SK-N-SH treated with all-trans-retinoic acid at 6 μM for 48 hours (cell line): ENCODE results near the gene MT1E.

Experiments
- ATAC-seq: fragments of 200-7000 bp; cut with Tn5 transposase; 3 replicates; pipeline ENCODE4 v1.9.1; 2020; ENCODE audit warnings: mild to moderate bottlenecking, moderate library complexity
- ARNTL ChIP-seq: fragments of 450-650 bp; formaldehyde crosslinking; IDR thresholded peaks from 2 replicates; pipeline ENCODE4 v1.5.0; 2020; ENCODE audit warnings: low read depth, mild to moderate bottlenecking, moderate library complexity, borderline replicate concordance
- CSDC2 ChIP-seq: fragments of 250-450 bp; sonication (Bioruptor Pico); IDR thresholded peaks from 2 replicates; pipeline ENCODE4 v1.5.0; 2020; ENCODE audit warnings: mild to moderate bottlenecking, moderate library complexity
- CSRNP3 ChIP-seq: fragments of 250-450 bp; sonication (Bioruptor Pico); IDR thresholded peaks from 2 replicates; pipeline ENCODE4 v1.5.1; 2021; ENCODE audit warnings: mild to moderate bottlenecking, moderate library complexity
- ESRRG ChIP-seq: fragments of 250-450 bp; sonication (Bioruptor Pico); IDR thresholded peaks from 2 replicates; pipeline ENCODE4 v1.6.1; 2021; ENCODE audit warnings: mild to moderate bottlenecking
- ISL1 ChIP-seq: fragments of 250-450 bp; sonication (Bioruptor Pico); IDR thresholded peaks from 2 replicates; pipeline ENCODE4 v2.1.2; 2022; ENCODE audit warnings: mild to moderate bottlenecking, moderate library complexity
- OSR1 ChIP-seq: fragments of 250-450 bp; sonication (Bioruptor Pico); IDR thresholded peaks from 2 replicates; pipeline ENCODE4 v1.8.0; 2022; ENCODE audit warnings: moderate library complexity, mild to moderate bottlenecking, inconsistent platforms
- RARB ChIP-seq: fragments of 250-450 bp; sonication (Bioruptor Pico); IDR thresholded peaks from 2 replicates; pipeline ENCODE4 v1.8.0; 2021; ENCODE audit warnings: mild to moderate bottlenecking, moderate library complexity
- SNAI2 ChIP-seq: fragments of 250-450 bp; sonication (Bioruptor Pico); IDR thresholded peaks from 2 replicates; pipeline ENCODE4 v1.5.0; 2020; ENCODE audit warnings: mild to moderate bottlenecking, moderate library complexity
- TCF4 ChIP-seq: fragments of 250-450 bp; sonication (Bioruptor Pico); IDR thresholded peaks from 2 replicates; pipeline ENCODE4 v1.8.0; 2021; ENCODE audit warnings: mild to moderate bottlenecking, moderate library complexity, borderline replicate concordance
- TOX ChIP-seq: fragments of 250-450 bp; sonication (Bioruptor Pico); IDR thresholded peaks from 2 replicates; pipeline ENCODE4 v1.8.0; 2021; ENCODE audit warnings: mild to moderate bottlenecking, moderate library complexity, borderline replicate concordance
- ZC3H10 ChIP-seq: fragments of 250-450 bp; sonication (Bioruptor Pico); IDR thresholded peaks from 2 replicates; pipeline ENCODE4 v1.5.1; 2021; ENCODE audit warnings: mild to moderate bottlenecking, moderate library complexity
- ZFP3 ChIP-seq: fragments of 250-450 bp; sonication (Bioruptor Pico); IDR thresholded peaks from 2 replicates; pipeline ENCODE4 v1.5.0; 2020; ENCODE audit warnings: mild to moderate bottlenecking, moderate library complexity
- ZFP30 ChIP-seq: fragments of 450-650 bp; formaldehyde crosslinking; IDR thresholded peaks from 2 replicates; pipeline ENCODE4 v1.5.0; 2022; ENCODE audit warnings: mild to moderate bottlenecking, moderate library complexity
- ZNF565 ChIP-seq: fragments of 450-650 bp; formaldehyde crosslinking; conservative IDR thresholded peaks from 2 replicates; pipeline ENCODE4 v1.5.0; 2020; ENCODE audit warnings: low read depth, mild to moderate bottlenecking, moderate library complexity
- ZNF8 ChIP-seq: fragments of 450-650 bp; formaldehyde crosslinking; IDR thresholded peaks from 2 replicates; pipeline ENCODE4 v1.5.0; 2020; ENCODE audit warnings: mild to moderate bottlenecking, moderate library complexity
- TF ChIP-seq, protein P1 (sequence below): fragments of 250-450 bp; sonication (Bioruptor Pico); IDR thresholded peaks from 2 replicates; pipeline ENCODE4 v1.8.0; 2020; ENCODE audit warnings: mild to moderate bottlenecking, moderate library complexity, borderline replicate concordance
- TF ChIP-seq, protein P2 (sequence below): fragments of 250-450 bp; sonication (Bioruptor Pico); IDR thresholded peaks from 2 replicates; pipeline ENCODE4 v1.8.0; 2021; ENCODE audit warnings: low read depth, mild to moderate bottlenecking, moderate library complexity, borderline replicate concordance
- TF ChIP-seq, protein P3 (sequence below): fragments of 250-450 bp; sonication (Bioruptor Pico); IDR thresholded peaks from 2 replicates; pipeline ENCODE4 v1.5.1; 2020; ENCODE audit warnings: low read depth, mild to moderate bottlenecking, moderate library complexity

MT1E gene

DNA sequence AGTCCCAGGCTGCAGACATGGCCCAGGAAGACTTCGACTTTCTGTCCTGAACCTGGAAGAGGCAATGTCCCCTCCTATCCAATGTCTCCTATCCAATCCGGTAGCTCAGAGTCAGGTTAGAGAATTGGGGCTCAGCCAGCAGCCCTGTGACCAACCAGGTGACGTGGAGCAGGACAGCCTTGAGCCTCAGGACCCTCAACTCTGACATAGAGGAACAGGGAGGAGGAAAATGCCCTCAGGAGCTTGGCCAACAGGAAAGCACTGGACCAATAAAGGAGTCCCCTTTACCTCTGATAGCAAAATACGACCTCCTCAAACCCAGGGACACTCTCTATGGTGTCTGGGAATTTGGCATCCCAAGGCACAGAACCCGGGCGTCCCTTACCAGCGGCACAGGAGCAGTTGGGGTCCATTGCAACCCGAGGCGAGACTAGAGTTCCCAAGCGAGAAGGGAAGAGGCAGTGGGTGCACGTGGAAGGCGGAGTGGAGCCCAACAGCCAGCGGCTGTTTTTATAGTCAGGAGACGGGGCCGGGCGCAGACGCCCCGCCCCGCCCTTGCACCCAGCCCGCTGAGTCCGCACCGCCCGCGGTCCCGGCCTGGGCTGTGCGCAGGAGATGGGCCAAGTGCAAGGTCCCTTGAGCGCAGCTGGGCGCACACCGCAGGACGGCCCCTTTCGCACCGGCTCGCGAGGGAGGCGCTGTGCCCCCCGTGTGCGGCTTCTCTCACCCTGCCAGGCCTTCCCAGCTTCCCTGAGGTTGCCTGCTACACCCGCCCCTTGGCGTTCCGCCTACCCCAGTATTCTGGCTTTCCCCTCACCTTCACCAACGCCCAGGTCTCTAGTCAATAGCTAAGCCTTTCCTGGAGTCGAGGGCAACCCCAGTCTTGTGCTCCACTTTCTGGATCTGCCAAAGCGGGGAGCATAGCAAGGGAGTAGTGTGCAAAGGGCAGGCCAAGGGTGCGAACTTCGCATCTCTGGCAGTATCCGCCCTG, 42.3 kb downstream of the MT1E start, which contains the start of gene MT1G:
Gene MT1G (minus strand): TSS at position 485 of the 991 bp plus-strand sequence. CDS start 72 bp downstream, at position 413.
- TF ChIP-seq SNAI2 (CRISPR knock-in tag) (no peak), ESRRG (CRISPR knock-in tag) (no peak), ZFP30 (CRISPR knock-in tag) (no peak), CSRNP3 (CRISPR knock-in tag) (no peak), ARNTL (CRISPR knock-in tag) (no peak), ZFP3 (CRISPR knock-in tag) (no peak), OSR1 (CRISPR knock-in tag) (no peak), TOX (CRISPR knock-in tag) (no peak), CSDC2 (CRISPR knock-in tag) (no peak), ZNF8 (no peak)
- TF ChIP-seq, protein P1, sequence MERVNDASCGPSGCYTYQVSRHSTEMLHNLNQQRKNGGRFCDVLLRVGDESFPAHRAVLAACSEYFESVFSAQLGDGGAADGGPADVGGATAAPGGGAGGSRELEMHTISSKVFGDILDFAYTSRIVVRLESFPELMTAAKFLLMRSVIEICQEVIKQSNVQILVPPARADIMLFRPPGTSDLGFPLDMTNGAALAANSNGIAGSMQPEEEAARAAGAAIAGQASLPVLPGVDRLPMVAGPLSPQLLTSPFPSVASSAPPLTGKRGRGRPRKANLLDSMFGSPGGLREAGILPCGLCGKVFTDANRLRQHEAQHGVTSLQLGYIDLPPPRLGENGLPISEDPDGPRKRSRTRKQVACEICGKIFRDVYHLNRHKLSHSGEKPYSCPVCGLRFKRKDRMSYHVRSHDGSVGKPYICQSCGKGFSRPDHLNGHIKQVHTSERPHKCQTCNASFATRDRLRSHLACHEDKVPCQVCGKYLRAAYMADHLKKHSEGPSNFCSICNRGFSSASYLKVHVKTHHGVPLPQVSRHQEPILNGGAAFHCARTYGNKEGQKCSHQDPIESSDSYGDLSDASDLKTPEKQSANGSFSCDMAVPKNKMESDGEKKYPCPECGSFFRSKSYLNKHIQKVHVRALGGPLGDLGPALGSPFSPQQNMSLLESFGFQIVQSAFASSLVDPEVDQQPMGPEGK (CRISPR knock-in tag) = no peak
- ATAC-seq = peak; percentile 59; the same call in 2 of the 3 replicates

DNA sequence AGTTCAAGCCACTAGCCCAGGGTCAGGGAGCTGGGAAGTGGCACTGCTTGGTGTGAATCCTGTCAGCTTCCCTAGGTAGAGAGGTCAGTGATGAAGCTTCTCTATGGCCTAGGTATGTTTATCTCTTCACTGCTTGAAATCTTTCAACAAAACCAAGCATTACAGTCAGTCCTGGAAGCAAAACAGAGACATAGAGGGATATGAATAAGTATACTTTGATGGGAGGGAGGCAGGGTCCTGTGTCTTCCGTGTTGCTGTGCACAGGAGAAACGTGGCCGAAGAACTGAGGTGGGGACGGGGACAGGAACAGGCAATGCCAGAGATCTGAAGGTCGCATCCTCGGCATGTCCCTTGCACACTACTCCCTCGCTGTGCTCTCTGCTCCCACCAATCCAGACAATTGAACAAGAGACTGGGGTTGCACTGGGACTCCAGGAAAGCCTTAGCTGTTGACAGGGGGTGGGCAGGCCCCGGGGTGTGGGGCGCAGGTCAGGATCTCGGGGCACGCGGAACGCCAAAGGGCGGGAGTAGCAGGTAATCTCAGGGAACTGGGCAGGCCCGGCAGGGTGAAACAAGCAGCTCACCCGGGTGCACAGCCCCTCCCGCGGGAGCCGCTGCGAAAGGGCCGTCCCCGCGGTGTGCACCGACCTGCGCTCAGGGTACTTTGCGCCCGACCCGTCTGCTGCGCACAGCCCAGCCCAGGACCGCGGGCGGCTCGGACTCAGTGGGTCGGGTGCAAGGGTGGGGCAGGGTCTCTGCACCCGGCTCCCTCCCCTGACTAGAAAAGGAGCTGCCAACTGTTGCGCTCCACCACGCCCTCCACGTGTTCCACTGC, 43.6 kb downstream of the MT1E start, which contains the start of gene MT1H:
Gene MT1H (plus strand): TSS at position 810 of the 835 bp plus-strand sequence. CDS start 71 bp downstream, outside the sequence.
- TF ChIP-seq ZNF8 (no peak), ZFP30 (CRISPR knock-in tag) (no peak), CSDC2 (CRISPR knock-in tag) (no peak), ZFP3 (CRISPR knock-in tag) (no peak), RARB (no peak)
- TF ChIP-seq, protein P2, sequence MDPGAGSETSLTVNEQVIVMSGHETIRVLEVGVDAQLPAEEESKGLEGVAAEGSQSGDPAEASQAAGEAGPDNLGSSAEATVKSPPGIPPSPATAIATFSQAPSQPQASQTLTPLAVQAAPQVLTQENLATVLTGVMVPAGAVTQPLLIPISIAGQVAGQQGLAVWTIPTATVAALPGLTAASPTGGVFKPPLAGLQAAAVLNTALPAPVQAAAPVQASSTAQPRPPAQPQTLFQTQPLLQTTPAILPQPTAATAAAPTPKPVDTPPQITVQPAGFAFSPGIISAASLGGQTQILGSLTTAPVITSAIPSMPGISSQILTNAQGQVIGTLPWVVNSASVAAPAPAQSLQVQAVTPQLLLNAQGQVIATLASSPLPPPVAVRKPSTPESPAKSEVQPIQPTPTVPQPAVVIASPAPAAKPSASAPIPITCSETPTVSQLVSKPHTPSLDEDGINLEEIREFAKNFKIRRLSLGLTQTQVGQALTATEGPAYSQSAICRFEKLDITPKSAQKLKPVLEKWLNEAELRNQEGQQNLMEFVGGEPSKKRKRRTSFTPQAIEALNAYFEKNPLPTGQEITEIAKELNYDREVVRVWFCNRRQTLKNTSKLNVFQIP (CRISPR knock-in tag) = no peak
- TF ChIP-seq, protein P1 (CRISPR knock-in tag) = no peak
- ATAC-seq = no peak

GRCh38 chr16:56669840-56670619, 44.4 kb downstream of the MT1E start:
- ATAC-seq = no peak
- TF ChIP-seq ZC3H10 (CRISPR knock-in tag) = no peak
- TF ChIP-seq TOX (CRISPR knock-in tag) = no peak
- TF ChIP-seq, protein P1 (CRISPR knock-in tag) = no peak
- no peak for TF ChIP-seq CSRNP3 (CRISPR knock-in tag)
- TF ChIP-seq TCF4 = no peak
- TF ChIP-seq, protein P3, sequence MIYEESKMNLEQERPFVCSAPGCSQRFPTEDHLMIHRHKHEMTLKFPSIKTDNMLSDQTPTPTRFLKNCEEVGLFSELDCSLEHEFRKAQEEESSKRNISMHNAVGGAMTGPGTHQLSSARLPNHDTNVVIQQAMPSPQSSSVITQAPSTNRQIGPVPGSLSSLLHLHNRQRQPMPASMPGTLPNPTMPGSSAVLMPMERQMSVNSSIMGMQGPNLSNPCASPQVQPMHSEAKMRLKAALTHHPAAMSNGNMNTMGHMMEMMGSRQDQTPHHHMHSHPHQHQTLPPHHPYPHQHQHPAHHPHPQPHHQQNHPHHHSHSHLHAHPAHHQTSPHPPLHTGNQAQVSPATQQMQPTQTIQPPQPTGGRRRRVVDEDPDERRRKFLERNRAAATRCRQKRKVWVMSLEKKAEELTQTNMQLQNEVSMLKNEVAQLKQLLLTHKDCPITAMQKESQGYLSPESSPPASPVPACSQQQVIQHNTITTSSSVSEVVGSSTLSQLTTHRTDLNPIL (CRISPR knock-in tag) = no peak
- TF ChIP-seq ZFP30 (CRISPR knock-in tag) = no peak
- no peak for TF ChIP-seq ISL1 (CRISPR knock-in tag)
- TF ChIP-seq ZNF565 (CRISPR knock-in tag) = no peak
